ENCODE data around the gene WFIKKN1.
"Not testable (repeated sequence)": the region's sequence is repeated elsewhere in the genome, so short reads cannot be mapped to it uniquely, and the experiment has no call there.

The WFIKKN1 gene

GRCh38 chr16:595094-595528, 35.7 kb upstream of the WFIKKN1 start:
- no peak for DNase-seq (ENCODE audit: low read depth)

GRCh38 chr16:595942-596735, 34.6 kb upstream of the WFIKKN1 start:
- DNase-seq (ENCODE audit: low read depth), result no peak

DNA sequence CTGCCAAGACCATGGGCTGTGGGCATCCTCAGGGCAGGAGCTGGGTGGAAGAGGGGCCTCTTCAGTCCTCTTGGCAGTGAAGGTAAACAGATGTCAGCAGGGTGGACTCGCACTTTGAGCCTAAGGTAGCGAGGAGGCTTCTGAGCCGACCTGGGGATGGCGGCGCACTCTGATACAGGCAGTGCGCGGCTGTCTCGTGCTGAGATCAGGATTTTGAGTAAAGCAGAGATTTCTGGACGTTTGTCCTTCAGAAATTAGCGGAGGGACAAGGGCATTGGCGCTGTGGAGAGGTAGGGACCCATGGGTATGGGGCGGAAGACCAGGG, 34.1 kb upstream of the WFIKKN1 start:
- DNase-seq (ENCODE audit: low read depth), result no peak

- not testable (repeated sequence) for DNase-seq (ENCODE audit: low read depth)
These were observed 33.1 kb upstream of the WFIKKN1 start for GRCh38 chr16:597655-598054.

GRCh38 chr16:598823-599739, 31.7 kb upstream of the WFIKKN1 start:
- no peak for DNase-seq (ENCODE audit: low read depth)

DNA sequence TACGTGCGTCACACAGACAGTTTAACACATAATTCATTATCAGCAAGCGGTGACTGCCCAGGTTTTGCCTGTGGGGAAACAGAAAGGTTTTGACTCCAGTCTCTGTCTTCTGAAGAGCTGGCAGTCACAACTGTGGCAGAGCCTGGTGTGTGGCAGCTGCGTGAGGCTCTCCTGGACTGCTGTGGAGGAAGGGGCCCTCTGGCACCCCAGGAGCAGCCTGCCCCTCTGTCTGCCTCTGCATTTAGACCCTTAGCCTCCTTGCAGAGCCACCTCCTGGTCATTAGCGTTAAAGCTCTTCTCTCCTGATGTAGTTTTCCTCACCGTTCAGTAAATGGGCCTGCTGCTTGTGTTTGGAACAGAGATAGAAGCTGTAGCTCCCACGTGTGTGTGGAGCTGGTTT, 30.0 kb upstream of the WFIKKN1 start:
- DNase-seq (ENCODE audit: low read depth), result no peak

DNA sequence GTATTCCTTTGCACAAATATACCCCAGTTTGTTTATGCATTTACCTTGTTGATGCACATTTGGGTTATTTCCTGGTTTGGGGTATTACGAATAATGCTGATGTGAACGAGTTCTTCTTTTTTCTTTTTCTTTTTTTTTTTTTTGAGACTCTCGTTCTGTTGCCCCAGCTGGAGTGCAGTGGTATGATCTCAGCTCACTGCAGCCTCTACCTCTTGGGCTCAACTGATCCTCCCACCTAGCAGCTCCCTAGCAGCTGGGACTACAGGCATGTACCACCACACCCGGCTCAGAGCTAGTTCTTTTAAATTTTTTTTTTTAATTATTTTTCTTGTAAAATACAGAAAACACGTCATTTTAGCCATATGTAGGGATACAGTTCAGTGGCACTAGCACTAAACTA, 26.9 kb upstream of the WFIKKN1 start:
- DNase-seq (ENCODE audit: low read depth), result no peak

GRCh38 chr16:606656-607307, 24.0 kb upstream of the WFIKKN1 start:
- DNase-seq (ENCODE audit: low read depth), result no peak

- no peak for DNase-seq (ENCODE audit: low read depth)
These were observed 22.8 kb upstream of the WFIKKN1 start for GRCh38 chr16:608019-608418.

DNA sequence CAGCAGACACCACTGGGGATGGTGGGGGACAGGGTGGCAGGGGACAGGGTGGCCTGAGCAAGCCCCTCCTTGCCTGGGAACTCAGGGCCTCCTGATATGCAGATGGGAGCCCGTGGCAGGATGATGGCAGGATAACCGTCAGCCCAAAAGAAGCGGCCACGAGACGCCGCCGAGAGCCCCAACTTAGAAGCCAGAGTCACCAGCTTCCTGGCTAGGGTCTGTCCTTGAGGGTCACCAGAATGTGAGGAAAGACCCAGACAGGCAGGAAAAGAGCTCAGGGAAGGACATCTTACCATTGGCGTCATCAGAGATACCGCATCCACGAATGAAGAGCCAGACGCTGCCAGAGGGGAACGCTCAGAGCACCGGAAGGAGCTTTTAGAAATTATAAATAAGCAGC, 21.5 kb upstream of the WFIKKN1 start:
- no peak for DNase-seq (ENCODE audit: low read depth)

- DNase-seq (ENCODE audit: low read depth), result no peak
These were observed 20.8 kb upstream of the WFIKKN1 start for GRCh38 chr16:609984-610383.

DNA sequence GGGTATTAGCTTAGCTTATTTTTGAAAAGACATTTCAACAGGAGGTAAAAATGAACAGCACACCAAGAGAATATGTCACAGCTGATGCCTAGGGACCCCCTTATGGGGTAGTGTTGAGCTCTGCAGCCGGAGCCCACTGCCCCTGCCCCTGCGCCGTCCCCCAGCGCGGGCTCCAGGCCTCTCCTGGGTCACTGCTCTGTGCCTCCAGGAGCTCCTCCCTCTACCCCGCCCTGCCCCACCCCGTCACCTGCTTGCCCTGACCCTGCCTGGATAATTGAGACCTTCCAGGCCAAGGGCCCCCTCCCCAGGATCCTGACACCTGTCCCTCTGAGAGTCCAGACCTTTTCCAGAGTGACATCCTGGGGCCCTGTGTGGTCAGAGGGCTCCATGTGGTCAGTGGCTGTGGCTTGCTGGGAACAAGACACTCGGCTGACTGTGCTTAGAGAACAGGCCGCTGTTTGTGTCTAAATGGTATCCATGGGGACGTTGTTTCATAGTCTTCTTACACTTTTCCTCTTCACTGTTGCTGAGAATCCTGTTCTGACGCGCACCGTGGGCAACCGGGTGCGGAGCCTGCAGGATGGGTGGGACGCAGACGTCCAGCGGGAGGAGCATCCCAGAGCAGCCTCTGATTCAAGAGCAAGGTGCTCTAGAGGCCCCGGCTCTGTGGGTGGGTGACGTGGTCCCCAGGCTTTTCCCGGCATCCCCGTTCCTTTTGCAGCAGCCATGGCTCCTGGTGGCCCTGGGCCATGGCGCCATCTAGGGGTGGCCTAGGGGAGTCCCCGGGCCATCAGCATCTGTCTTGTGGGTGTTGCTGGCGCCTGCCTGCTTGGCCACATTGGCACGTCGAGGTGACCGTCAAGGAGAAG, 20.0 kb upstream of the WFIKKN1 start:
- no peak for DNase-seq (ENCODE audit: low read depth)

GRCh38 chr16:615122-615521, 15.7 kb upstream of the WFIKKN1 start:
- DNase-seq (ENCODE audit: low read depth), result no peak

DNA sequence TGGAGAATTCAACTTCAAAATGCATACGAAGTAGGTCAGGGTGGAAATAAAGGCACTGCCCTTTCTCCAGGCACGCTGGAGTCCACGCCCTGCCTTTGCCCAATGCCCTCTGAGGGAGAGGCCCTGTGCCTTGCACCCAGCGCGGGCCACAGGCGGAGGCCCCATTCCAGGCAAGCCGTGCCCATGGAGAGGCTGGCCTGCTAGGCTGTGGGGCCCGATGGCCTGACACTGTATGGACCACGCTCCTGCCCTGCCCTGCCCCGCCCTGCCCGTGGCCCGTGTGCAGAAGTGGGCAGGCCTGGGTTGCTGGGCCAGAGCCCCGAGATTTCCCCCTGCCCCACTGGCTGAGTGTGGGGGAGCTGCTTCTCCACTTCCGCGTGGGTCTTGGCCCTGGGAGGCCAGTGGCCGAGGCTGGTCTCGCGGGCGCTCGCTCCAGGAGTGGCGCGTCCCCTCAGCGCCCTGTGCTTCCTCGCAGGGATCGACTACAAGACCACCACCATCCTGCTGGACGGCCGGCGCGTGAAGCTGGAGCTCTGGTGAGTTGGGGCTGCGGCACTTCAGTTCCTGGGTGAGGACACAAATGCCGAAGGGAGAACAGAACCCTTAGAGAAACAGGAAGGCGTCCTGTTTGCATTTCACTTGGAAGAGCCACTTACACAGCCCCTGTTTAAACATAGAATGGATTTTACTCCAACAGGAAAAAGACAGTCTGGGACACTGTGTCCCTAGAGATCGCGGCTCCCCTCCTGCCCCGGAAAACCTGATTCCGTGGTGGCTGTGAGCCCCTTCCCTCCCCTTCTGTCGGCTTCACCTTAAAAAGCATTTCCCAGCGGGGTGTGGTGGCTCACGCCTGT, 13.8 kb upstream of the WFIKKN1 start:
- no peak for DNase-seq (ENCODE audit: low read depth)

DNA sequence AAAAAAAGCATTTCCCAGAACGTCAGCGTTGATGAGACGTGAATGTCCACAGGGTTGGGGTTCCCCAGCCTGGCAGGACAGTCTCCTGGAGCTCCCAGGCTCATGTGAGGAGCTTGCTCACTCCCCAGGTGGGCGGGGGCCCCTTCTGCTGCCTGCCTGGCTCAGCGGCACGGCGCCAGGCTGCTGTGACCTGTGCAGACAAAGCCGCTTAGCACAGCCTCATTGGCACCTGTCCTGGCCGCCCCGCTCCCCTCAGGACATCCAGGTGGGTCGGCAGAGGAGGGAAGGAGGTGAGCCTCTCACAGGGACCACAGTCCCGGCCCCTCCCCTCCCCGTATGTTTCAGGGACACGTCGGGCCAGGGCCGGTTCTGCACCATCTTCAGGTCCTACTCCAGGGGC, 12.9 kb upstream of the WFIKKN1 start:
- DNase-seq (ENCODE audit: low read depth), result no peak

DNA sequence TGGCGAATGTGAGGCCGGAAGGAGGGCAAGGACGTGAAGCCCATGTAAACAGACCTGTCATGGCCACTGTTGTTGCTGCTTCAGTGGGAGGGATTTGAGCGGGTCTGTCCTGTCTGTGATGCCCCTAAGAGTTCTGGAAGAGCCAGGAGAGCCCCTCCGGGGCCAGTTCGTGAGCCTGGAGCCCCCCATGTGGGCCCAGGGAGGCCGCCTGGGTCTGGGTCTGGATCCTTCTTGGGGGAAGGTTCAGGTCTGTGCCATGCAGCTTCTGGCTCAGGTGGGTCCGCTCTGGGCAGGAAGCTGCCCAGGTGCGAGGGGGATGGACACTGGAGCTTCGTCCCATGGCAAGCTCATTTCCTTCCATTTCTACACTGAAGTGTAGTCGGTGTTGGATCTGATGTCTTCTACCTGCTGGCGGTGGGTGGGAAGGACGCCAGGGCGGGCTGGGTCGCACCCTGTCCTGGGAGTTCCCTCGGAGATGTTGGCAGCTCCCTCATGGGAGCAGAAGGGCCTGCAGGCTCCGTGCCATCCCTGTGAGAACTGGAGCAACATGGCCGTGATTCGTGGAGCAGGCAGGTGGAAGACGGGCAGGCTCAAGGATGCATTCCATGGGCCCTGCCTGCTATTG, 11.2 kb upstream of the WFIKKN1 start:
- DNase-seq (ENCODE audit: low read depth), result no peak

- DNase-seq (ENCODE audit: low read depth), result no peak
These were observed 9.9 kb upstream of the WFIKKN1 start for GRCh38 chr16:620700-621525.

GRCh38 chr16:621526-622105, 9.2 kb upstream of the WFIKKN1 start:
- no peak for DNase-seq (ENCODE audit: low read depth)

DNA sequence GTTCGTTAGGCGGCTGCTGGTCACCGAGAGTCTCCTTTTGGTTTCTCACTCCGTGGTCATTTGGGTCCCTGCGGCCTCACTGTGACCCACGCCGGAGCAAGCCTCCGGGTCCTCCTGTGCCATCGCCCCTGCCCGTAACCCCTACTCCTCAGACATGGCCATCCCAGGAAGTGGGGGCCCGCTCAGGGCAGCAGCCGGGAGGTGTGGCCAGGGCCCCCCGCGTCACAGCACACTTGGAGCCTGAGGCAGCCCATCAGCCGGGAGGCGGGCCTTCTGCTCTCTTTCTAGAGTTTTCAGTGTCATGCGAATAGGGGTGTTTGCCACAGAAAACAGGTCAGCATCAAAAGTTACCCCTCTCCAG, 7.9 kb upstream of the WFIKKN1 start:
- no peak for DNase-seq (ENCODE audit: low read depth)

Data from fibroblast of gingiva (primary cell).